HG03432 (cell line): ENCODE data around the gene CCL5.
"Not testable (repeated sequence)": the region's sequence is repeated elsewhere in the genome, so short reads cannot be mapped to it uniquely, and the experiment has no call there.

Experiments
- ATAC-seq: cut with Tn5 transposase; IDR thresholded peaks from one replicate; pipeline ENCODE4 v1.9.1; 2021; ENCODE audit warnings: mild to moderate bottlenecking, moderate library complexity; ENCODE audit not compliant: unreplicated experiment

Gene CCL5

DNA sequence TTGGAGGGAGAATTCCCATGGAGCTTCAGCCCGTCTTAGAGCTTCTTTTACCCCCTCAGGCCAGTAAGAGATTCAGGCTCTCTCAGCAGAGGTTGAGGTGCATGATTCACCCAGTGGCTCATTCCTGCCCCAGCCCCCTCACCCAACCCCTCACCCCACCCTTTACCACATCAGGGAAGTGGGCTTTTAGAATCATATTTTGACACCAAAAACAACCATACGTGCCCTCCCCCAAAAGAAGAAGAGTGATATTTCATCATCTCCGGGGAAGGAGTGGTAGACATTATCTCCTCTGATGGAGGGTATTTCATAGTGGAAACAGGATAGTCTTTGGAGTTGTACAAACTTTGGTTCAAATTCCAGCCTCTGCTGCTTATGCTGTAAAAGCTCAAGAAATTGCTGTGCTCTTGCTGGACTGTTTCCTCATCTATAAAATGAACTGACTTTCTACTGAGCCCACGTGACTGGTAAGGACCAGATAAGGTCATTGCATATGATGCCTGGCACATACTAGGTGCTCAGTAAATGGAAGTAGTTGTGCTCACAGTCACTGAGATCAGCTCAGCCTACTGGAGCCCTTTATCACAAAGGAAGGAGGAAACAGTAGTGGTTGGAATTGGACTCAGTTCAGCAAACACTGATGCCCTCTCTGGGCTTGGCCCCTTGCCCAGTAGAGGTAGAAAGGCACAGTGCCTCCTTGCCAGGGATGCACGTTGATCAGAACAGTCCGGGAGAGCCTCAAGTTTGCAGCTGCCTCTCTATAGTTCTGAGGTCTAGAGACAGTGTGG is 18.3 kb upstream of the CCL5 start:
- no peak for ATAC-seq

DNA sequence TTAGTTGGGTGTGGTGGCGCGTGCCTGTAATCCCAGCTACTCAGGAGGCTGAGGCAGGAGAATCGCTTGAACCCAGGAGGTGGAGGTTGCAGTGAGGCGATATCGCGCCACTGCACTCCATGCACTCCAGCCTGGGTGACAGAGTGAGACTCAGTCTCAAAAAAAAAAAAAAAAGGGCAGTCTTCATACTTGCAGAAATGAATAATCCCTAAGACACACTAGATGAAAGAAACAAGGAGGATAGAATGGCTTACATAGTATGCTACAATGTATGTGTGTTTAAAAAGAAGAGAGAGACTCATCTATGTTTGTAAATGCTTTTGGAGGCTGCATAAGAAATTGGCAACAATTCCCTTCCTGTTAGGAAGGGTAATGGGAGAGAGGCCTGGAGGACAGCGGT is 17.6 kb upstream of the CCL5 start:
- ATAC-seq = not testable (repeated sequence)

DNA sequence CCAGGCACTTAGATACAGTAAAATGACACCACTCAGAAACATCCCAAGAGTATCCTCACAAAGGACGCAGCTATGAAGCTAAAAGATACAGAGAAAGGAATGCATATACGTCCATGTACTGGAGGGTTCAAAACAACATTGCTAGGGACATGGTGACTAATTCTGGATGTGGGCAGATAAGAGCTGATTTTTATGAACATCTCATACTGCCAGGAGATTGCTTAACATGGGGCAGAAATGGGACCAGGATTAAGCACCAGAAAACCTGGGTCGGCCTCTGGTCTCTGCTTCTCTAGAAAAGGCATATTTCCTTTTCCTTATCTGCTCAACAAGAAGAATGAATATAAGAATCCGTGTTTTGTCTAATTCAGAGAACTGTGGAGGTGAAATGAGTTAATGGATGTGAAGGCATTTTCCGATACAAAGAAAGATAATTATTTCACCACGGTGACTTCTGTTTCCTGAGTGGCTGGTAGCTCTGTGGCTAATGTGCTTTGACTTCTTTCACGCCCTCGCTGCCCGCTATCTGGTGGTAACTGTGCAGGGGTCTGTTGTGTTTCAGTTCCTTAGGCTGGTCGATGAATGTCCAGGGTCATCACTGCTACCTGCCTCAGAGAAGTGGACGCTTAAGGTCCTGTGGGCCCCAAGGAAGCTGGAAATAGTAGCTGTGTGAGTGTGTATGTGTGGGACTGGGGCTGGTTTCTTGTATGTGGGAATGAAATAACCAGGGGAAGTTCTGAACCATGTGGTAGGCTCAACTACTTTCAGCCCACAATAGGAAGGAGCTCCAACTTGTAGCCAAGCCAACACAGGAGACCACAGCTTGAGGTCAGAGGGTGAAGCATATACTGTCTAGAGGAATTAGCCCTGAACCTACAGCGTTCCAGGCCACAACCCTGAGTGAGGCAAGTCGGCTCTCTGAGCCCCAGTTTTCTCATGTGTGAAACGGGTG is 15.8 kb upstream of the CCL5 start:
- ATAC-seq = no peak

DNA sequence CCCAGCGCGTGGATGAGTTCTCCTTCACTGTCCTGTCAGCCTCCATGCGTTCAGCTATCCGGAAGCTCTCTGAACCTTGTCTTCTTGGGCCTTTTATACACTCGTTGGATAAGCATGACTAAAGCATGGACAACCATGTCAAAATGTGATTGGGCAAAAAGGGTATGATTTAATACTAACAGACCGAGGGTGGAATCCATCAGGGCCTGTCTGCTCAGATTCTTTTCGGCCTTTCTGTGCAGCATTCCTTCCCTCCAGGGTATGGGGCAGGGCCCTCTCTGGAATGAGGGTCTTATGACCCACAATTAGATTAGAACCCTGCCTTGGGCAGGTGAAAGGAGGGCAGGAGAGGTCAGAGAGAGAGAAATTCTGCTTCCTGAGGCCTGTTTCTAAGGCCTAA is 14.0 kb upstream of the CCL5 start:
- no peak for ATAC-seq

DNA sequence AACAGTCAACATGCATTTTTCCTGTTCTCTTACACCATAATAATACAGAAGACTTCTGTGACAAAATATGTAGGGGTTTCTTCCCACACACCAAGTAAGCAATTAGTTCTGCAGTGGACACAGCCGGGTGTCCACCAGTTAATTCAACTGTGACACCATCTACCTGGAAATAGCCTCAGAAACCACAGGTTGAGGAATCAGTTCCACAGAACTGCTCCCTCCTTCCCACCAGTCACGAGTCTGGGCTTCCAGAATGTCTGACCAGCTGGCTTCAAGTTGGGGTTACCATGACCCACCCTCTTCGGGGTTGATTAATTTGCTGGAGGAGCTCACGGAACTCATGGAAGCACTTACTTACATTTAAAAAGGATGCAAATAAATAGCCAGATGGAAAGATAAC is 13.6 kb upstream of the CCL5 start:
- ATAC-seq = no peak

DNA sequence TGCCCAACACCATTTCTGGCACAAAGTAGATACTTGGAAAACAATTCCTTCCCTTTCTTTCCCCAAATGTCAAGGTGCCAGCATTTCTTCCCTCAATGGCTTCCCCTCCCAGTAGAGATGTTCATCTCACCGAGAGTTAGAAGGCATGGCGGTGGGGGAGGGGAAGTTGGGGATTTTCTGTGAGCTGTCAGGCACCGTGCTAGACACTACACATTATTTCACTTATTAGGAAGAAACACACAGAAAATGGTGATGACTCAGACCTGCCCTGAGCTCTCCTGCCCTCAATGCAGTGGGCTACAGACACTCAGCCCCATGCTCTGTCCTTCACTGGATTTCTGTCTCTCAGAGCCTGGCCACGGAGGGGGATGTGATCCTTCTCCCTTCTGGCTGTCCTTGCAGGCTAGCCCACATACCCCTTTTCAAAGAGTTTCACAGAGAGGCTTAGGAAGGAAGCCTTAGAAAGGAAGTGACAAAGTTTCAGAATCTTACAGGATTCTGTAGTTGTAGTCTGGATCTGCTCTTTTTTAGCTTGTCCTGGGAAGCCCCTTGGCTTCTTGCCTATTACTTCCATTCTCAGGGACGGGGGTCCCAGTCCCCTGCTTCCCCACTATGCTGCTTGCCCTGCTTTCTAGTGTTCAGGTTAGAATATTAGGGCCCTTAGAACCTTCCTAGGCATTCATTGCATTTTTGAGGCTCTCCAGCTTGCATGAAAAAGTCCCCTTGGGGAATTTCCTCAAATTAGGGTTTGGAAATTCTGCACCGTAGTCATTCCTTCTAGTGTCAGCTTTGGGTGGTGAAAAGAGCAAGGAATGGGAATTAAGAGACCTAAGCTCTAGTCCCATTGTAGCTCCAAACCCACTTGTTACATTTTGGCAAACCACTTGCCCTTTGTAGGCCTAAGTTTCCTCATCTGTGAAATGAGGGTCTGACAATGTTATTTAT is 12.2 kb upstream of the CCL5 start:
- no peak for ATAC-seq

DNA sequence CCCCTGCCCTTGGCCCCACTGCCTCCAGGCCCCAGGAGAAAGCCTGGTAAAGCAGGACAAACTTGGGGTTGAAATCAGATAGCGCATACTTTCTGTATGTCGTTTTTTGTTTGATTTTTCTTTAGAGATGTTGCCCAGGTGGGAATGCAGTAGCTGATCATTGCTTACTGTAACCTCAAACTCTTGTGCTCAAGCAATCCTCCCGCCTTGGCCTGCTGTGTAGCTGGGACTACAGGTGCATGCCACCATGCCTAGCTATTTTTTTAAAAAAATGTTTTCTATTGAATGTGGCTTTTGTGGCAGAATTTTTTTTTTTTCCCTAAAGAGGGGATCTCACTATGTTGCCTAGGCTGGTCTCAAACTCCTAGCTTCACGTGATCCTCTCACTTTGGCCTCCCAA is 11.1 kb upstream of the CCL5 start:
- ATAC-seq = no peak

DNA sequence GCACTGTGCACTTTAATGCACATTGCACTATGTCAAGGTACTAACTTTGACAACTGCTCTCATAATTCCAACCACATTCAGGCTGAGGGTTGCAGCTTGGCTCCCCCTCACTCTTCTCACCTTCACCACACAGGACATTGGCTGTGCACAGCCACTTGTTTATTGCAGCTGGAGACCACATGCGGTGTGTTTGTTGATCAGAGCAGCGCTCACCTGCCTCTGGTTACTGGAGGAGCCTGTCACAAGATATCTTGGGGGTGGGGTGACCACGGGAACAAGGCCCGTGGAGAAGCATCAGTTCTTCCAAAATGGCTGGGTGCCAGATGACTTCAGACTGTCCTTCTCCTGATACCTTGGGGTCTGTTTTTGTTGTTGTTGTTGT is 10.6 kb upstream of the CCL5 start:
- no peak for ATAC-seq

DNA sequence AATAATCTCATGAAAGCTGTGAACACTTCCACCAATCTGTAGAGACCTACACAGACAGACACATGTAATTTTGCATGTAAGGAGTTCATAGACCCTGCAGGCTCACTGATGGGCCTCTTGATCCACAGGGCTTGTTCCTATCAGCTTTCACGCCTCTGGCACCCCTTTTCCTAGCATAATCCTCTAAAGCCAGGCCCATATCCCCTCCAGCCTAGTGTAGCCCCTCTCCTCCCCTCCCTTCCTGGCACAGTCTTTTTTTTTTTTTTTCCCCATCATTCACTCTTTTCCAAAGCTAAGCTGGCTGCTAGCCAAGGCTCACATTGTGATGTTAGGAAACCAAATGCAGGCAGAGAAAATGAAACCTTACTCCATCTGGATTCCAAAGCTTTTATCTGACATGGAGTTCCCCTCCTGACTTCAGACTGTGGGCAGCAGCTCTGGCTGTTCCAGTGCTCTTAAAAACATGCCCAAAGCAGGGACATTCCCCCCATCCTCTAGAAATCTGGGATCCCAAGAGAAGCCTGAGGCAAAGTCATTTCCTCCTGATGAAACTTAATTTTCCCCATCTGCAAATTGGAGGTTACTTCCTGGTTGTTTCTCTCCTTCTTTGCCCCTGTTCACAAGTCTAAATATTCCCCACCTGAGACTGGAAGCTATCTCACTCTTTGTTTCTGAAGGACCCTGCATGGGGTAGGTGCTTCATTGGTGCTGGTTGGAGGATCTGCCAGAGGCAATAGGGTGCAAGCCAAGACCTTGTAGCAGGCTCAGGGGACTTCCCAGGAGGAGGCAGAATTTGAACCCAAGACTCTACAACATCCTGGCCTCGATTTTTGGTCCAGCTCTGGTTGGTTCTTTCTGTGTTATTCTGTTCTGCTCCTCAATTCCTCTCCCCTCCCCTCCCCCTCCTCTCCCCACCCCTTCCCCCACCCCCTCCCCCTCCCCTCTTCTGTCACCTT is 9.9 kb upstream of the CCL5 start:
- ATAC-seq = no peak

DNA sequence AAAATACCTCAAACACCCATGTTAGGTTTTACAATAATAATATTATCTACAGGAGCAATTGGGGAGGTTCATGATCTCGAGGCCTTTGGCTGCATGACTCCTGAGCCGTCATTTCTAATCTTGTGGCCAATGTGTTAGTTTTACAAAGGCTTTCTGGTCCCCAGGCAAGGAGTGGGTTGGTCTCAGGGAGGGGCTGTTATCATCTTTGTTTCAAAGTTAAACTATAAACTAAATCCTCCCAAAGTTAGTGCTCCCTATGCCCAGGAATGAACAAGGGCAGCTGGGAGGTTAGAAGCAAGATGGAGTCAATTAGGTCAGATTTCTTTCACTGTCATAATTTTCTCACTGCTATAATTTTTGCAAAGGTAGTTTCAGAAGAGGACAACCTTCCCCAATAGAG is 9.1 kb upstream of the CCL5 start:
- no peak for ATAC-seq

DNA sequence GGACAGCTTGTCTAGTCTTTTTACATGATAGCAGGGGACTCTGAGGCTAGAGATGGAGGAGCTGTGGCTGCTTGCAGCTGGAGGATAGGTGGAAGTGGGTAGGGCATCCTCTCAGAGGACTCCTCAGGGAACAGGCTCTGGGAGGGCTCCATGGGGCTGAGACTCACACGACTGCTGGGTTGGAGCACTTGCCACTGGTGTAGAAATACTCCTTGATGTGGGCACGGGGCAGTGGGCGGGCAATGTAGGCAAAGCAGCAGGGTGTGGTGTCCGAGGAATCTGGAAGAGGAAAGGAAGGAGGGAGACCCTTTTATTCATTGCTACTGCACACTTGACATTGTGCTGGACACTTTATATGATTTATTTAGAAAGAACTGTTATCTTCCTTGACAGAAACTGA is 1.8 kb downstream of the CCL5 start:
- no peak for ATAC-seq

DNA sequence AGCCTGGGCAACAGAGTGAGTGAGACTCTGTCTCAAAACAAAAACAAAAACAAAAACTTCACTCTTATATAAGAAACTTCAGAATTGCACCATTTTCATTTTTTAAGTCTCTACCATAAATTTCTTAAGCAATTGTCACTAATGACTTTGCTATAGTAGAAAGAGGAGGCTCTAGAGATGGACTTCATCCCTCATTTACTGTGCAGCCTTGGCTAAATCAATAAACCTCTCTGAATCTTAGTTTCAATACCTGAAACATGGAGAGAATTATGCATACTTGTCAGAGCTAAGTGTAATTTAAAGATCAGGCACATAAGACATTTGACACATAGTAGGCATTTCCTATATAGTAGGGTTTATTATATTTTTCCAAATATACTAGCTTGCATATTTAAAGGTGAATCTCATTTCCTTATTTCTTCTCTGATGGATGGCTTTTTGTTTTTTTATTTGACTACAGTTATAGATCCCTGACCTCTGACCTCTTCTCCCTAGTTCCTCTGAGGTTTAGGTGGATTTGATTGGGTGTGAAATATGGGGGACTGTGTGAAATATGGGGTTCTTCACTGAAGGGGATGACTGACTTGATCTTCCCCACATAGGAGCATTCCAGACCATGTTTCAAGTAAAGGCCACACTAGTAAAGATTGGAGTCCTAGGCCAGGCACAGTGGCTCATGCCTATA is 2.7 kb downstream of the CCL5 start:
- ATAC-seq = no peak

DNA sequence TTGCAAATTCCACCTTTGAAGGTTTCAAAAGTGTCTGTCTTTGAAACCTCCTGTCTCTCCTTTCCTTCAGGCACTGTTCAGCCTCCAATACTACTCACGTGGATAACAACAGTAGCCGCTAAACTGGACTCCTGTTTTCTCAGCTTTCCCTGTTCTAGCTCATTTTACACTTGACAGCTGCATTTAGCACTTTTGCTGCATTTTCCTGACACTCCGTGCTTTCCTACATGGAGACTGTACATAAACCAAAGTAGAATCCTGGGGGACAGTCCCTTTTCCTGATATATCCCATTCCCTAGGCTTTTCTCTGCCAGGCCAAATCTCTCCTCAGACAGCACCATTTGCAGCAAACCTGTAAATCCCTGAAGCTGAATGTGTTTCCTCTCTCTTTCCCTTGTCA is 3.6 kb downstream of the CCL5 start:
- ATAC-seq = no peak

DNA sequence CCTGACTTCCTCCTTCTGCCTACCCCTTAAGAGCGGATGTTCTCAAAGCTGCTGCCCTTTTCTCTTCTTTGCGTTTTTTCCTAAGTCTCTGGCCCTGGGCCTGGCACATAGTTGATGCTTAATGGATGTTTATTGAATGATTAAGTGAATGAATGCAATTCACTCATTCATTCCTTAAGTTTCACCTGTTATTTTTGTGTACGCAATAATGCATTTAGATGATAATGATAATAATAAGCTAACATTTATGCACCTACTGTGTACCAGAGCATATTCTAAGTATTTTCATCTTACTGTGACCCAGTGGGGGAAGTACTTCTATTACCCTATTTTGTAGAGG is 4.4 kb downstream of the CCL5 start:
- ATAC-seq = no peak

DNA sequence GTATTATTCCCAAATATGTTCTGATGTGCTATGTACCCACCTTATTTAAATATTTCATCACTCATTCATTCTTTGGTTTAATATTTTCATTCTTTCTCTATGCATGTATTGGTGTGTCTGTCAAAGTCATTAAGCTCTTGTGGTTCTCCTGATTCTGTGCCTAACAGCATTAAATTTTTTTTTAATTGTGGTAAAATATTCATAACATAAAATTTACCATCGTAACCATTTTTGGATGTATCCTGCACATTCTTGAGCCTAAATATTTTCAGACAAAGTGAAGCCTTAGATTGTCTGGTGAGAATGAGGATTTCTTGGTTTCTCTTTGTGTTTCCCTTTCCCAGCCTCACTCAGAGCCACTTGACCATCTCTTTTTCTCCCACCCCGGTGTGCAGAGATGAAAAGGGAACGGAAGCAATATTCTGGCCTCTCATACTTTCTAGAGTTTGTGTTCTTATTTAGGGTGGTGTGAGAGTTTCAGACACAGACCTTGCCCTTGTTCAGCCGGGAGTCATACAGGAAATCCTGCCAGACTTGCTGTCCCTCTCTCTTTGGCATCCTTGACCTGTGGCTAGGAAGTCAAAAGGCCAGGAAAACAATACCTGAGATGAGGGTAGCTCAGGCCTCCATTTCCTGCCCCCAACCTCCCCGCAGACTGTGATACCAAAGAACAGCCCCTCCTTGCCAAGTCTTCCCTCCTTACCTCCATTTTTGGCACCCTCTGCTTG is 4.9 kb downstream of the CCL5 start:
- ATAC-seq = no peak

DNA sequence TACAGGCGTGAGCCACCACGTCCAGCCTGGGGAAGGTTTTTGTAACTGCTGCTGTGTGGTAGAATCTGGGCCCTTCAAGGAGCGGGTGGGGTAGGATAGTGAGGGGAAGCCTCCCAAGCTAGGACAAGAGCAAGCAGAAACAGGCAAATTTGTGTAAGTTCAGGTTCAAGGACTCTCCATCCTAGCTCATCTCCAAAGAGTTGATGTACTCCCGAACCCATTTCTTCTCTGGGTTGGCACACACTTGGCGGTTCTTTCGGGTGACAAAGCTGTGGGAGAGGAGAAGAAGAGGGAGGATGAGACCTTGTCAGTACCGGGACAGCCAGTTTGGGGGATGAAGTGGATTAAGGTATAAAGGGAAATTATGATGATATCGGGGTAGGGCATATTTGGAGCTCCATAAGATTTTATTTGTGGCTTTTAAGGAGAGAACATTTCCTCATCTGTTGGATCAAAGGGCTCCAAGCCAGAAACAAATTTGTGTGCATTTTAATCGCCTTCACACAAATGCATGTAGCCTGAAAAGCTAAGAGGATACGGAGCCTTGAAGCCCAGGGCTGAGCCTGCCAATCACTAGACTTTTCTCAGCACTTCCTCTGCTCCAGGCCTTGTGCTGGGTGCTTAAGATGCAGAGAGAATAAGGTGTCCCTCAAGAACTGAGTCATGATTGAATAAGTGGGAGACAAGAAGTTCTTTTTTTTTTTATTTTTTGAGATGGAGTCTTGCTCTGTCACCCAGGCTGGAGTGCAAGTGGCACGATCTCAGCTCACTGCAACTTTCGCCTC is 7.8 kb downstream of the CCL5 start:
- ATAC-seq = no peak

DNA sequence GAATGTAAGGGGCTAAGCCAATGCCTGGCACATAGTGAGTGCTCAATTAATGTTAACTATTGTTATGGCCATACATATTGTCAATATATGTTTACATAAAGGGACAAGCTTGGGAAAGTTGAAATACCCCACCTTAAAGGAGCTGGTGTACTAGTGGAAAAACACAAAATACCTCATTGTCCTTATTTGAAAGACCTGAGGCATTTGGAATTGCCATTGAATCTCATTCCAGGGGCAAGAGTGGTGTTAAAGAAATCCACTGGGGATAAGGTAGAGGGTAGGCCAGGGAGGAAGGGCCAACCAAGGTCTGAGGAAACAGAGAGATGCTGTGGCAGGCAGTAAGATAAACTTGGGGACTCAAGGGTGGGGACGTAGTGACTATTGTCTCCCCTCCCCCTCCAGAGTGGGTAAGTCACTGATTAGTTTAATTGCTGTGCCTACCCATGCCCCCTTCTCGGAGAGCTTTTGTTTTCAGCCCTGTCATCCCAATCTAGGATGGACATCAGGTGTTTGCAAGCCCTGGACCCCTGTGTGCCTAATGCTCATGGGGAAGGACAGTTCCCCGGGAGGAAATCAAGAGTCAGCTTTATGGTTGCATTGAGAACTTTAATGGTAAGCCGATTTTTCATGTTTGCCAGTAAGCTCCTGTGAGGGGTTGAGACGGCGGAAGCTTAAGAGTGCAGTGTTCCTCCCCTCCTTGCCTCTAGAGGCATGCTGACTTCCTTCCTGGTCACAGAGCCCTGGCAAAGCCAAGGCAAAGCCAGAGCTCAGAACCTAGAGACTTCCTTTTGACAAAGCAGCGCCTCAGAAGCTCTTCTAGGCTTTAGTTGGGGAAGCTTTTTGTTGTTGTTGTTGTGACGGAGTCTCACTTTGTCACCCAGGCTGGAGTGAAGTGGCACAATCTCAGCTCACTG is 9.0 kb downstream of the CCL5 start:
- ATAC-seq = no peak
